ENCODE measurements around the gene TLL1.

Gene TLL1

GRCh38 chr4:165839615-165840333 is 33.3 kb upstream of the TLL1 start:
- H3K27ac ChIP-seq (ENCODE audit: low read length), result no peak overlapping the region
- TF ChIP-seq EZH2phosphoT487 (IDR thresholded peaks at IDR 0.05; ENCODE audit: low read length), result no peak
- no peak for TF ChIP-seq EZH2 (optimal IDR thresholded peaks at IDR 0.05; ENCODE audit: low read depth, low read length)
- TF ChIP-seq CTCF (IDR thresholded peaks at IDR 0.05; ENCODE audit: low read length), result no peak
- no peaks in the 10 kb centered on the region for H3K9me2 ChIP-seq (replicated peaks; ENCODE audit: insufficient read depth, low read length)
- no peaks in the 10 kb centered on the region for H3K9me3 ChIP-seq (replicated peaks; ENCODE audit: insufficient read depth, low read length)
- no peak for DNase-seq
- no peaks in the 10 kb centered on the region for H3K27me3 ChIP-seq (replicated peaks; ENCODE audit: insufficient read depth, low read length)
- no peak overlapping the region for H2AFZ ChIP-seq (ENCODE audit: low read length)
- no peak overlapping the region for H3K9ac ChIP-seq (ENCODE audit: low read length)
- H3K4me3 ChIP-seq (ENCODE audit: low read length), result no peak overlapping the region
- no peaks in the 10 kb centered on the region for H3K79me2 ChIP-seq (ENCODE audit: low read length)
- H3K4me2 ChIP-seq (ENCODE audit: low read depth, low read length), result no peak overlapping the region
- no peaks in the 10 kb centered on the region for H3K4me1 ChIP-seq (ENCODE audit: low read length)
- H3F3A ChIP-seq (ENCODE audit: insufficient read depth, low read length), result no peaks in the 10 kb centered on the region
- no peaks in the 10 kb centered on the region for H4K20me1 ChIP-seq (ENCODE audit: insufficient read depth, low read length)
- no peaks in the 10 kb centered on the region for H3K36me3 ChIP-seq (replicated peaks; ENCODE audit: insufficient read depth, low read length)

- H3K9me3 ChIP-seq (replicated peaks; ENCODE audit: insufficient read depth, low read length), result no peaks in the 10 kb centered on the region
- H3K79me2 ChIP-seq (ENCODE audit: low read length), result no peaks in the 10 kb centered on the region
- no peak overlapping the region for H3K27ac ChIP-seq (ENCODE audit: low read length)
- H3F3A ChIP-seq (ENCODE audit: insufficient read depth, low read length), result no peaks in the 10 kb centered on the region
- no peak for TF ChIP-seq EZH2phosphoT487 (IDR thresholded peaks at IDR 0.05; ENCODE audit: low read length)
- TF ChIP-seq CTCF (IDR thresholded peaks at IDR 0.05; ENCODE audit: low read length), result no peak
- no peak for TF ChIP-seq EZH2 (optimal IDR thresholded peaks at IDR 0.05; ENCODE audit: low read depth, low read length)
- DNase-seq, result no peak
- H3K4me3 ChIP-seq (ENCODE audit: low read length), result no peak overlapping the region
- no peaks in the 10 kb centered on the region for H3K9me2 ChIP-seq (replicated peaks; ENCODE audit: insufficient read depth, low read length)
- no peaks in the 10 kb centered on the region for H3K36me3 ChIP-seq (replicated peaks; ENCODE audit: insufficient read depth, low read length)
- no peaks in the 10 kb centered on the region for H3K27me3 ChIP-seq (replicated peaks; ENCODE audit: insufficient read depth, low read length)
- no peaks in the 10 kb centered on the region for H3K4me1 ChIP-seq (ENCODE audit: low read length)
- no peak overlapping the region for H3K4me2 ChIP-seq (ENCODE audit: low read depth, low read length)
- H2AFZ ChIP-seq (ENCODE audit: low read length), result no peak overlapping the region
- H3K9ac ChIP-seq (ENCODE audit: low read length), result no peak overlapping the region
- no peaks in the 10 kb centered on the region for H4K20me1 ChIP-seq (ENCODE audit: insufficient read depth, low read length)
Observed at GRCh38 chr4:165842684-165843083, 30.4 kb upstream of the TLL1 start.

GRCh38 chr4:165844161-165844560 is 28.9 kb upstream of the TLL1 start:
- Histone ChIP-seq H3K4me1 (ENCODE audit: low read length) (no peaks in the 10 kb centered on the region), H2AFZ (ENCODE audit: low read length) (no peak overlapping the region), H3K4me3 (ENCODE audit: low read length) (no peak overlapping the region), H3K9ac (ENCODE audit: low read length) (no peak overlapping the region), H4K20me1 (ENCODE audit: insufficient read depth, low read length) (no peaks in the 10 kb centered on the region), H3K27ac (ENCODE audit: low read length) (no peak overlapping the region), H3K9me2 (replicated peaks; ENCODE audit: insufficient read depth, low read length) (no peaks in the 10 kb centered on the region), H3K79me2 (ENCODE audit: low read length) (no peaks in the 10 kb centered on the region), H3K4me2 (ENCODE audit: low read depth, low read length) (no peak overlapping the region), H3K27me3 (replicated peaks; ENCODE audit: insufficient read depth, low read length) (no peaks in the 10 kb centered on the region), H3K9me3 (replicated peaks; ENCODE audit: insufficient read depth, low read length) (no peaks in the 10 kb centered on the region), H3F3A (ENCODE audit: insufficient read depth, low read length) (no peaks in the 10 kb centered on the region), H3K36me3 (replicated peaks; ENCODE audit: insufficient read depth, low read length) (no peaks in the 10 kb centered on the region)
- no peak for TF ChIP-seq EZH2 (optimal IDR thresholded peaks at IDR 0.05; ENCODE audit: low read depth, low read length)
- no peak for TF ChIP-seq CTCF (IDR thresholded peaks at IDR 0.05; ENCODE audit: low read length)
- TF ChIP-seq EZH2phosphoT487 (IDR thresholded peaks at IDR 0.05; ENCODE audit: low read length), result no peak
- DNase-seq, result no peak

Data from MM.1S (cell line).